OCI-LY3 (cell line): ENCODE results near the gene KMT2E.

Source experiments
- H2AFZ ChIP-seq: fragments of 200-600, 300-600 bp; shearing (Covaris generic); 2 replicates; pipeline ENCODE4 v1.6.0; 2014; ENCODE audit warnings: antibody characterized with exemption, low read depth, low read length
- H3K27ac ChIP-seq: fragments of 200-600, 300-600 bp; sonication (generic); 2 replicates; pipeline ENCODE4 v1.5.1; 2014; ENCODE audit warnings: mild to moderate bottlenecking, low read length, moderate library complexity, mixed read lengths
- H3K27me3 ChIP-seq: fragments of 200-600, 300-600 bp; sonication (generic); 2 replicates; pipeline ENCODE4 v1.6.1; 2014; ENCODE audit warnings: low read depth, low read length, mixed read lengths
- H3K36me3 ChIP-seq: fragments of 200-600, 300-600 bp; sonication (generic); replicated peaks from 2 replicates; pipeline ENCODE3; 2014; ENCODE audit warnings: low read depth, low read length, mixed read lengths
- H3K4me1 ChIP-seq: fragments of 300-600, 200-600 bp; sonication (generic); 2 replicates; pipeline ENCODE4 v1.6.1; 2014; ENCODE audit warnings: low read length, mixed read lengths
- H3K4me2 ChIP-seq: fragments of 200-600, 300-600 bp; sonication (generic); 2 replicates; pipeline ENCODE4 v1.6.1; 2014; ENCODE audit warnings: low read length, mixed read lengths
- H3K4me3 ChIP-seq: fragments of 300-600, 200-600 bp; sonication (generic); 2 replicates; pipeline ENCODE4 v1.5.1; 2014; ENCODE audit warnings: antibody characterized with exemption, mild to moderate bottlenecking, low read length, moderate library complexity
- H3K79me2 ChIP-seq: fragments of 300-600, 200-600 bp; shearing (Covaris generic); 2 replicates; pipeline ENCODE4 v1.6.1; 2014; ENCODE audit warnings: mild to moderate bottlenecking, low read length, mixed read lengths
- H3K9ac ChIP-seq: fragments of 300-600, 200-600 bp; shearing (Covaris generic); 2 replicates; pipeline ENCODE4 v1.6.0; 2014; ENCODE audit warnings: mild to moderate bottlenecking, low read length, moderate library complexity
- H3K9me3 ChIP-seq: fragments of 200-600, 300-600 bp; shearing (Covaris generic); 2 replicates; pipeline ENCODE4 v1.6.1; 2014; ENCODE audit warnings: low read length, mixed read lengths; ENCODE audit not compliant: insufficient read depth
- H4K20me1 ChIP-seq: fragments of 200-600, 300-600 bp; sonication (generic); 2 replicates; pipeline ENCODE4 v1.6.1; 2016; ENCODE audit warnings: low read length, mixed read lengths; ENCODE audit not compliant: insufficient read depth
- CTCF ChIP-seq: fragments of 200-600, 300-600 bp; sonication (generic); IDR thresholded peaks from 2 replicates; pipeline ENCODE4 v1.5.1; 2014; ENCODE audit warnings: antibody characterized with exemption, low read length, low read depth
- EZH2phosphoT487 ChIP-seq: fragments of 200-600 bp; shearing (Covaris generic); IDR thresholded peaks from 2 replicates; pipeline ENCODE4 v1.6.1; 2018; ENCODE audit warnings: antibody characterized with exemption, mixed run types, low read depth

KMT2E gene

GRCh38 chr7:105096306-105096705, 82.3 kb downstream of the KMT2E start:
- Histone ChIP-seq H3K36me3 (peaks cover 37% of the 10 kb centered on the region), H3K27ac (no peak overlapping the region), H3K4me2 (no peak overlapping the region), H3K4me3 (no peak overlapping the region), H3K4me1 (peaks cover 29% of the 10 kb centered on the region), H3K9me3 (no peaks in the 10 kb centered on the region), H4K20me1 (peaks cover 56% of the 10 kb centered on the region), H3K9ac (no peak overlapping the region), H3K27me3 (no peaks in the 10 kb centered on the region), H2AFZ (no peak overlapping the region), H3K79me2 (peaks cover 29% of the 10 kb centered on the region)
- no peak for TF ChIP-seq CTCF
- TF ChIP-seq EZH2phosphoT487: no peak

- Histone ChIP-seq H3K79me2 (peaks cover 33% of the 10 kb centered on the region), H3K4me3 (no peak overlapping the region), H3K27ac (no peak overlapping the region), H3K4me2 (no peak overlapping the region), H3K4me1 (peaks cover 41% of the 10 kb centered on the region), H3K27me3 (no peaks in the 10 kb centered on the region), H4K20me1 (peaks cover 58% of the 10 kb centered on the region), H3K36me3 (peaks cover 36% of the 10 kb centered on the region), H3K9me3 (no peaks in the 10 kb centered on the region), H3K9ac (no peak overlapping the region), H2AFZ (no peak overlapping the region)
- TF ChIP-seq CTCF (no peak), EZH2phosphoT487 (no peak)
Measured at GRCh38 chr7:105097619-105098018, 83.6 kb downstream of the KMT2E start.

- Histone ChIP-seq H3K4me1 (peaks cover 49% of the 10 kb centered on the region), H3K9ac (no peak overlapping the region), H3K36me3 (peaks cover 42% of the 10 kb centered on the region), H4K20me1 (peaks cover 57% of the 10 kb centered on the region), H2AFZ (no peak overlapping the region), H3K79me2 (peaks cover 40% of the 10 kb centered on the region), H3K4me2 (peak overlapping the region; percentile 44), H3K27ac (no peak overlapping the region), H3K9me3 (no peaks in the 10 kb centered on the region), H3K27me3 (no peaks in the 10 kb centered on the region), H3K4me3 (no peak overlapping the region)
- no peak for TF ChIP-seq CTCF
Measured at GRCh38 chr7:105098863-105099515, 85.0 kb downstream of the KMT2E start.

- Histone ChIP-seq H2AFZ (no peak overlapping the region), H3K4me3 (no peak overlapping the region), H3K9ac (no peak overlapping the region), H3K36me3 (peaks cover 55% of the 10 kb centered on the region), H3K4me2 (peak overlapping the region; percentile 47), H4K20me1 (peaks cover 43% of the 10 kb centered on the region), H3K27ac (no peak overlapping the region), H3K27me3 (no peaks in the 10 kb centered on the region), H3K4me1 (peaks cover 49% of the 10 kb centered on the region), H3K9me3 (no peaks in the 10 kb centered on the region), H3K79me2 (peaks cover 28% of the 10 kb centered on the region)
- TF ChIP-seq EZH2phosphoT487: no peak
- no peak for TF ChIP-seq CTCF
Measured at GRCh38 chr7:105101864-105102263, 87.9 kb downstream of the KMT2E start.
